Stimulated activated CD4-positive, alpha-beta T cell treated with anti-CD3 and anti-CD28 coated beads, Interleukin-2, amount 100 ng/mL, for 48 hours (primary cell): ENCODE measurements around the gene CRLF2.
"Not testable (repeated sequence)": the region's sequence is repeated elsewhere in the genome, so short reads cannot be mapped to it uniquely, and the experiment has no call there.

ENCODE experiments used
- DNase-seq, 2 donors: peaks; one replicate each; pipeline ENCODE4 v3.0.0-alpha.2; 2020

Gene CRLF2

GRCh38 chrX:1165535-1166196, 46.8 kb downstream of the CRLF2 start:
- no peak for DNase-seq

DNA sequence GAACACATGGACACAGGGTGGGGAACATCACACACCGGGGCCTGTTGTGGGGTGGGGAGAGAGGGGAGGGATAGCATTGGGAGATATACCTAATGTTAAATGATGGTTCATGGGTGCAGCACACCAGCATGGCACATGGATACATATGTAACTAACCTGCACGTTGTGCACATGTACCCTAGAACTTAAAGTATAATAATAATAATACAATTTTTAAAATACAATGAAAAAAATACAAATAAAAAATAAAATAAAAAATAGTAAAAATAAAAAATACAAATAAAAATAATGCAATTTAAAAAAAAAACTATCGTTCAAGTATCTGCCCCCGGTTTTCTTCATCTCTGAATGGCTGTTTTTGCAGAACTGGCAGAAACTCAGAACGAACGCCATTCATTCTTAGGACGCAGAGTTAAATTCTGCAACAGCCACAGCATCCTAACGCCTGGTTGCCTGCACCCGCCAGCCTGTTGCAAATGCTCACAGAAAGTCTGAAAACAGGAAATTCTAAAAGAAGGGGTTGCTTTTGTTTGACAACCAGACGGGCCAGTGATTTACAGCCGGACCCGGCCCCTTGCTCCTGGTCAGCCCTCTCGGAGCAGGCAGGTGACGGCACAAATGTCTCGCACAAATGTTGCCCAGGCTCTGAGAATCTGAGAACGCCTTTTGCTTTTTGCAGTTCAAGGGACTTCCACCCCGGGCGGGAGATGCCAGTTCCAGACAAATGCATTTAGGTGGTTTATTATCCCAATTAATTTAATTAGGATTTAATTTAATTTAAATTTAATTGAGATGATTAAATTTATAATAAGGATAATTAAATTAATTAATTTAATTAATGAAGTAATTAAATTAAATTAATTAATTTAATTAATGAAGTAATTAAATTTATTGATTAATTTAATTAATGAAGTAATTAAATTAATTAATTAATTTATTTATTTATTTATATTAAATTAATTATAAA, 47.8 kb downstream of the CRLF2 start:
- no peak for DNase-seq

GRCh38 chrX:1163231-1163630, 49.2 kb downstream of the CRLF2 start:
- no peak for DNase-seq

- no peak for DNase-seq
Observed at GRCh38 chrX:1162119-1162916, 50.1 kb downstream of the CRLF2 start.

- no peak for DNase-seq
Observed at GRCh38 chrX:1159548-1159947, 52.9 kb downstream of the CRLF2 start.

DNA sequence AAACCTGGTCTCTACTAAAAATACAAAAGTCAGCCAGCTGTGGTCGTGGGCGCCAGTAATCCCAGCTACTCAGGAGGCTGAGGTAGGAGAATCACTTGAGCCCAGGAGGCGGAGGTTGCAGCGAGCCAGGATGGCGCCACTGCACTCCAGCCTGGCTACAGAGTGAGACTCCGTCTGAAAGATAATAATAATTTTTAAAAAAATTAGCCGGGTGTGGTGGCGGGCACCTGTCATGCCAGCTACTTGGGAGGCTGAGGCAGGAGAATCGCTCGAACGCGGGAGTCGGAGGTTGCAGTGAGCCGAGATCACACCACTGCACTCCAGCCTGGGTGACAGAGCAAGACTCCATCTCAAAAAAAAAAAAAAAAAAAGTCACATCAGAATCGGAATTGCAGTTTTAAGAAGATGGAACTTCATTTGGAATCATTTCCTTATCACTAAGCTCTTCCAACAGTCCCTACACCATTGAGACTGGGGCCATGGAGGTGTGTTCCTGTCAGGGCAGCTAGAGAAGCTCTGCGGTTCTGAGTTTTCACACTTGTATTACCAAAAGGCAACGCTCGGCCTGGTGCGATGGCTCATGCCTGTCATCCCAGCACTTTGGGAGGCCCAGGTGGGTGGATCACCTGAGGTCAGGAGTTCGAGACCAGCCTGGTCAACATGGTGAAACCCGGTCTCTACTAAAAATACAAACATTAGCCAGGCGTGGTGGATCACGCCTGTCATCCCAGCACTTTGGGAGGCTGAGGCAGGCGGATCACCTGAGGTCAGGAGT, 55.6 kb downstream of the CRLF2 start:
- DNase-seq: not testable (repeated sequence)

GRCh38 chrX:1153940-1154339, 58.5 kb downstream of the CRLF2 start:
- DNase-seq: no peak

GRCh38 chrX:1152090-1152489, 60.4 kb downstream of the CRLF2 start:
- DNase-seq: no peak

GRCh38 chrX:1151378-1152077, 60.9 kb downstream of the CRLF2 start:
- no peak for DNase-seq

- DNase-seq: no peak
Observed at GRCh38 chrX:1150569-1151347, 61.7 kb downstream of the CRLF2 start.

DNA sequence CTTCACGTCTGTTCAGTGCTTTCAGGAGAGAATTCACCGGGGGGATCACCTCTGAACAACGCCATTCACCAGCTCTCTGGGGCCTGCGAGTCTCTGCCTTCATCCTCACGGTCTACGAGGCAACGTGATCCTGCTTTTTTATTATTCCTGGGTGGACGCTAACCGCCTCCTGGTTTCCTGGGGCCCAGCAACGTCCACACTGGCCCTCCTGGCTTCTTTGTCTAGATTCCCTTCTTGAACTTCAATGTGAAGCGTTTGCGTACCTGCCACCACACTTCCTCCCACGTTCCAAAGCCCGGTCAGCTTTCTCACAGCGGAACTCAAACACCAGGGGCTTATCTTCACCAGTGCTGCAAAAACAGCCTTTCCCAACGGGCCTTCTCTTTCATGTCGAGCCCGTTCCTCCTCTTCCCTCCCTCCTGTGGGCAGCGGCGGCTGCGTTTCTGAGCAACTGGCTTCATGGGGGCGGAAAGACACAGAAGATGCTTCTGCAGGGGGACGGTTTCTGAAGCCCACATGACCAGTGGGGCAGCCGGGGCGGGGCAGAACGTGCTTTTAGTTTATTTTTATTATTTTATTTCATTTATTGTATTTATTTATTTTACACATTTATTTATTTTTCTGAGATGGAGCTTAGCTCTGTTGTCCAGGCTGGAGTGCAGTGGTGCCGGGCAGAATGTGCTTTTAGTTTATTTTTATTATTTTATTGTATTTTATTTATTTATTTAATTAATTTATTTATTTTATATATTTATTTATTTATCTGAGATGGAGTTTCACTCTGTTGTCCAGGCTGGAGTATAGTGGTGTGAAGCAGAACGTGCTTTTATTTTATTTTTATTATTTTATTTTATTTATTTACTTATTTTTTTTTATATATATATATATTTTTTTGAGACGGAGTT, 64.6 kb downstream of the CRLF2 start:
- DNase-seq: no peak

DNA sequence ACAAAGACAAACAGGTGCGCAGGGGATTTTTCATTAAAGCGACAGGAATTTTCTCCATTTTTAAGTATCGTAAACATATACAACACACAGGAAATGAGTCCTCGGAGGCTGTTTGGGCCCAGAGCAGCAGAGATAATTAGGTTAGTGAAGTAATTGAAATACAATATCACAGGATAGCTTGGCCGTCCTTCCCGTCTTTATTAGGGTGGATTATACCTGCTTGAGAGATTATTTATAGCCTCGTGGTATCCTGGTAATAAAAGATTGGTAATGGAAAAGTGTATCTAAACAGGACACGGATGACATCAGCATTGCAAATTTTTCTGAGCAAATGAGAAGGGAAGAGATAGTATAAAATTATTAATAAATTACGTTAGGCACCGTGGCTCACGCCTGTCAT, 68.2 kb downstream of the CRLF2 start:
- no peak for DNase-seq
